ENCODE measurements around the gene FRAS1. TPM values are rescaled to one million over a fixed set of nuclear protein-coding genes. Genes with fewer than 3 reads are reported as not detected.
A peak's percentile ranks its signal among the peaks of the same experiment; 100 is the strongest.

FRAS1 gene
- total and polyA plus RNA-seq, 9 of the 15 experiments (the other 6 are each of a cell fraction or from before 2014, with no cell fraction given) = under 0.01 to 0.11 (median 0.04) TPM; not detected in 2

GRCh38 chr4:78481180-78481579 lies 424.1 kb downstream of the FRAS1 start (continued):
- TF ChIP-seq MGA (IDR thresholded peaks at IDR 0.05) = peak; percentile 69
